Liver (tissue), 9 donors: ENCODE results near the gene RARRES1. TPM values are rescaled to one million over a fixed set of nuclear protein-coding genes. Genes with fewer than 3 reads are reported as not detected.

Experiments used
- DNase-seq: peaks from one replicate; pipeline ENCODE4 v3.0.0-alpha.2; 2017; ENCODE audit warnings: low spot score
- H3K27ac ChIP-seq, 2 donors: one replicate each; pipeline ENCODE4 v1.7.0; 2013; ENCODE audit warnings: inconsistent platforms in 2 of 2, low read length in 2 of 2, control low read depth in 1 of 2, low read depth in 1 of 2, mild to moderate bottlenecking in 1 of 2
- H3K27me3 ChIP-seq, 4 donors: one replicate each; pipeline versions ENCODE4 v1.6.1 to v1.7.0; 2013; ENCODE audit warnings: low read length in 3 of 4, inconsistent platforms in 1 of 4, mild to moderate bottlenecking in 1 of 4, moderate library complexity in 1 of 4; ENCODE audit not compliant: control insufficient read depth in 4 of 4, insufficient read depth in 4 of 4
- H3K36me3 ChIP-seq, 4 donors: one replicate each; pipeline versions ENCODE4 v1.6.1 to v1.7.0; 2013; ENCODE audit warnings: low read length in 3 of 4, mild to moderate bottlenecking in 3 of 4, low read depth in 1 of 4, moderate library complexity in 1 of 4; ENCODE audit not compliant: control insufficient read depth in 4 of 4, insufficient read depth in 3 of 4
- H3K4me1 ChIP-seq, 4 donors: one replicate each; pipeline versions ENCODE4 v1.6.1 to v1.7.0; 2013; ENCODE audit warnings: low read length in 3 of 4, mild to moderate bottlenecking in 3 of 4, moderate library complexity in 1 of 4; ENCODE audit not compliant: control insufficient read depth in 4 of 4, insufficient read depth in 4 of 4
- H3K4me3 ChIP-seq, 3 donors: one replicate each; pipeline versions ENCODE4 v1.6.1 to v1.7.0; 2013; ENCODE audit warnings: low read length in 3 of 3, control low read depth in 1 of 3, low read depth in 1 of 3, mild to moderate bottlenecking in 1 of 3
- H3K9ac ChIP-seq, 2 donors: one replicate each; pipeline ENCODE4 v1.7.0; 2013; ENCODE audit warnings: low read length in 2 of 2, mild to moderate bottlenecking in 2 of 2, moderate library complexity in 2 of 2, control low read depth in 1 of 2, low read depth in 1 of 2
- H3K9me3 ChIP-seq, 4 donors: one replicate each; pipeline versions ENCODE4 v1.6.1 to v1.7.0; 2013; ENCODE audit warnings: low read length in 3 of 4; ENCODE audit not compliant: control insufficient read depth in 4 of 4
- ATF3 ChIP-seq: IDR thresholded peaks from 2 replicates; pipeline ENCODE4 v1.6.1; 2016; ENCODE audit warnings: antibody characterized with exemption
- EGR1 ChIP-seq, 2 donors: IDR thresholded peaks; 2 replicates each; pipeline ENCODE4 v1.6.1; 2016 to 2018; ENCODE audit warnings: antibody characterized with exemption in 2 of 2, low read depth in 2 of 2
- FOXA2 ChIP-seq: IDR thresholded peaks from 2 replicates; pipeline ENCODE4 v1.6.1; 2016; ENCODE audit warnings: antibody characterized with exemption
- GABPA ChIP-seq, 2 donors: IDR thresholded peaks in 1 of 2; conservative IDR thresholded peaks in 1 of 2; 2 replicates each; pipeline ENCODE4 v1.6.1; 2016; ENCODE audit warnings: antibody characterized with exemption in 2 of 2, mild to moderate bottlenecking in 1 of 2, moderate library complexity in 1 of 2
- HNF4A ChIP-seq, 2 donors: conservative IDR thresholded peaks; 2 replicates each; pipeline ENCODE4 v1.6.1; 2016; ENCODE audit warnings: antibody characterized with exemption in 2 of 2, mild to moderate bottlenecking in 2 of 2
- HNF4G ChIP-seq: IDR thresholded peaks from 2 replicates; pipeline ENCODE4 v1.6.1; 2016; ENCODE audit warnings: antibody characterized with exemption
- JUND ChIP-seq, 2 donors: IDR thresholded peaks; 2 replicates each; pipeline ENCODE4 v1.6.1; 2016; ENCODE audit warnings: antibody characterized with exemption in 2 of 2
- MAX ChIP-seq: IDR thresholded peaks from 2 replicates; pipeline ENCODE4 v1.6.1; 2016; ENCODE audit warnings: antibody characterized with exemption
- NR2F2 ChIP-seq: IDR thresholded peaks from 2 replicates; pipeline ENCODE4 v1.6.1; 2016; ENCODE audit warnings: antibody characterized with exemption
- RAD21 ChIP-seq, 2 donors: IDR thresholded peaks; 2 replicates each; pipeline ENCODE4 v1.6.1; 2016; ENCODE audit warnings: antibody characterized with exemption in 2 of 2, mild to moderate bottlenecking in 2 of 2
- RXRA ChIP-seq, 2 donors: IDR thresholded peaks; 2 replicates each; pipeline ENCODE4 v1.6.1; 2017 to 2018; ENCODE audit warnings: antibody characterized with exemption in 2 of 2, mild to moderate bottlenecking in 1 of 2
- SP1 ChIP-seq: IDR thresholded peaks from 2 replicates; pipeline ENCODE4 v1.6.1; 2018; ENCODE audit warnings: antibody characterized with exemption, mild to moderate bottlenecking
- TAF1 ChIP-seq: conservative IDR thresholded peaks from 2 replicates; pipeline ENCODE4 v1.6.1; 2016; ENCODE audit warnings: antibody characterized with exemption, mild to moderate bottlenecking
- YY1 ChIP-seq: IDR thresholded peaks from 2 replicates; pipeline ENCODE4 v1.6.1; 2016; ENCODE audit warnings: antibody characterized with exemption, mild to moderate bottlenecking
- ZBTB33 ChIP-seq: IDR thresholded peaks from 2 replicates; pipeline ENCODE4 v1.6.1; 2016; ENCODE audit warnings: antibody characterized with exemption
- WGBS: extraction: QIAGEN DNeasy Blood & Tissue Kit; methylation state at CpG from one replicate; pipeline ENCODE4 v1.1.7; 2013; 5-methylcytosine and 5-hydroxymethylcytosine counted together
- polyA plus RNA-seq, 2 donors: library from polyadenylated mRNA; stranded (reverse) in 1 of 2; unstranded in 1 of 2; fragments of 200-250 nt in 1 of 2; fragments of >200 nt in 1 of 2; fragmentation: Nextera tagmentation in 1 of 2; extraction: Ambion mirVana in 1 of 2; gene quantifications; one replicate each; pipeline versions ENCODE4 v1.2.1 to v1.2.3, GENCODE V29; 2013 to 2015
- total RNA-seq, 2 donors: library from RNA; depleted of rRNA; stranded (reverse); fragments of >200 nt; gene quantifications; one replicate each; pipeline ENCODE4 v1.2.3, GENCODE V29; 2014
- TF ChIP-seq, protein P1 (sequence below): IDR thresholded peaks from 2 replicates; pipeline ENCODE4 v1.6.1; 2016; ENCODE audit warnings: antibody characterized with exemption, mild to moderate bottlenecking
- TF ChIP-seq, protein P2 (sequence below): fragments of 150-350 bp; IDR thresholded peaks from 2 replicates; pipeline ENCODE4 v1.5.1; 2017; ENCODE audit warnings: improper control_type of control experiment, low read depth, low read length; ENCODE audit not compliant: missing input control
- donor health status: healthy.
- donor health status: healthy.
- donor health status: healthy.
- donor health status: healthy.
- donor health status: healthy.

Gene RARRES1
- total and polyA plus RNA-seq, 4 donors: 0.92 to 6.9 (median 2.4) TPM

DNA sequence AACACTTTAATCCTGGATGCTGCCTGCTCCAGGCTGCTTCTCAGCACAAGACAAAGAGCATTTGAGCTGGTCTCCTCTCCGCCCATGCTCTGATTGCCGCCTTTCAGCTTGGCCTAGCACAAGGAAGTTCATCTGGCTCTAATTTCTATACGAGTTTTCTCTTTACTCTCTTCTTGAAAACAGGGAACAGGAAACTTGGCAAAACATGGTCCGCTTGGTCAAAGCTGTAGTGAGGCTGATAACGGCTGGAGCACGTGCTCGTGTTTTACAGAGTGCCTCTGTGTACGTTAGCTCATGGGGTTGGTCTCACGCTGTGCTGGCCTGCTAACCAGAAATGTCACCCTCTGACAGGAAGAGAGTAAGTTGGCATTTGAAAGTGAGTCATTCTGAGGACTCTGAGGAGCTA is 19.2 kb downstream of the RARRES1 start:
- TF ChIP-seq RAD21 (IDR thresholded peaks at IDR 0.05): no peak
- TF ChIP-seq YY1: no peak
- no peak for TF ChIP-seq NR2F2
- TF ChIP-seq HNF4G: no peak
- TF ChIP-seq ATF3: no peak
- TF ChIP-seq EGR1 (IDR thresholded peaks at IDR 0.05; ENCODE audit: low read depth in 2 of 2): no peak
- no peak for TF ChIP-seq SP1
- TF ChIP-seq RXRA (IDR thresholded peaks at IDR 0.05): no peak
- no peak for TF ChIP-seq MAX
- TF ChIP-seq, protein P1, sequence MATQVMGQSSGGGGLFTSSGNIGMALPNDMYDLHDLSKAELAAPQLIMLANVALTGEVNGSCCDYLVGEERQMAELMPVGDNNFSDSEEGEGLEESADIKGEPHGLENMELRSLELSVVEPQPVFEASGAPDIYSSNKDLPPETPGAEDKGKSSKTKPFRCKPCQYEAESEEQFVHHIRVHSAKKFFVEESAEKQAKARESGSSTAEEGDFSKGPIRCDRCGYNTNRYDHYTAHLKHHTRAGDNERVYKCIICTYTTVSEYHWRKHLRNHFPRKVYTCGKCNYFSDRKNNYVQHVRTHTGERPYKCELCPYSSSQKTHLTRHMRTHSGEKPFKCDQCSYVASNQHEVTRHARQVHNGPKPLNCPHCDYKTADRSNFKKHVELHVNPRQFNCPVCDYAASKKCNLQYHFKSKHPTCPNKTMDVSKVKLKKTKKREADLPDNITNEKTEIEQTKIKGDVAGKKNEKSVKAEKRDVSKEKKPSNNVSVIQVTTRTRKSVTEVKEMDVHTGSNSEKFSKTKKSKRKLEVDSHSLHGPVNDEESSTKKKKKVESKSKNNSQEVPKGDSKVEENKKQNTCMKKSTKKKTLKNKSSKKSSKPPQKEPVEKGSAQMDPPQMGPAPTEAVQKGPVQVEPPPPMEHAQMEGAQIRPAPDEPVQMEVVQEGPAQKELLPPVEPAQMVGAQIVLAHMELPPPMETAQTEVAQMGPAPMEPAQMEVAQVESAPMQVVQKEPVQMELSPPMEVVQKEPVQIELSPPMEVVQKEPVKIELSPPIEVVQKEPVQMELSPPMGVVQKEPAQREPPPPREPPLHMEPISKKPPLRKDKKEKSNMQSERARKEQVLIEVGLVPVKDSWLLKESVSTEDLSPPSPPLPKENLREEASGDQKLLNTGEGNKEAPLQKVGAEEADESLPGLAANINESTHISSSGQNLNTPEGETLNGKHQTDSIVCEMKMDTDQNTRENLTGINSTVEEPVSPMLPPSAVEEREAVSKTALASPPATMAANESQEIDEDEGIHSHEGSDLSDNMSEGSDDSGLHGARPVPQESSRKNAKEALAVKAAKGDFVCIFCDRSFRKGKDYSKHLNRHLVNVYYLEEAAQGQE: no peak
- TF ChIP-seq TAF1: no peak
- TF ChIP-seq FOXA2: no peak
- TF ChIP-seq, protein P2, sequence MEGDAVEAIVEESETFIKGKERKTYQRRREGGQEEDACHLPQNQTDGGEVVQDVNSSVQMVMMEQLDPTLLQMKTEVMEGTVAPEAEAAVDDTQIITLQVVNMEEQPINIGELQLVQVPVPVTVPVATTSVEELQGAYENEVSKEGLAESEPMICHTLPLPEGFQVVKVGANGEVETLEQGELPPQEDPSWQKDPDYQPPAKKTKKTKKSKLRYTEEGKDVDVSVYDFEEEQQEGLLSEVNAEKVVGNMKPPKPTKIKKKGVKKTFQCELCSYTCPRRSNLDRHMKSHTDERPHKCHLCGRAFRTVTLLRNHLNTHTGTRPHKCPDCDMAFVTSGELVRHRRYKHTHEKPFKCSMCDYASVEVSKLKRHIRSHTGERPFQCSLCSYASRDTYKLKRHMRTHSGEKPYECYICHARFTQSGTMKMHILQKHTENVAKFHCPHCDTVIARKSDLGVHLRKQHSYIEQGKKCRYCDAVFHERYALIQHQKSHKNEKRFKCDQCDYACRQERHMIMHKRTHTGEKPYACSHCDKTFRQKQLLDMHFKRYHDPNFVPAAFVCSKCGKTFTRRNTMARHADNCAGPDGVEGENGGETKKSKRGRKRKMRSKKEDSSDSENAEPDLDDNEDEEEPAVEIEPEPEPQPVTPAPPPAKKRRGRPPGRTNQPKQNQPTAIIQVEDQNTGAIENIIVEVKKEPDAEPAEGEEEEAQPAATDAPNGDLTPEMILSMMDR: no peak
- no peak for TF ChIP-seq HNF4A (conservative IDR thresholded peaks at IDR 0.05)
- no peak for TF ChIP-seq ZBTB33
- TF ChIP-seq GABPA (IDR thresholded peaks at IDR 0.05 in 1 of 2, conservative IDR thresholded peaks at IDR 0.05 in 1 of 2): no peak
- no peaks in the 10 kb centered on the region for H3K4me1 ChIP-seq
- no peaks in the 10 kb centered on the region for H3K9me3 ChIP-seq
- 61% methylated on average over 9 of the region's 9 CpGs for WGBS
- no peak overlapping the region for H3K9ac ChIP-seq
- H3K27me3 ChIP-seq: no peaks in the 10 kb centered on the region
- peaks cover 0 to 4% (median under 1%) of the 10 kb centered on the region in 4 donors for H3K36me3 ChIP-seq
- no peak overlapping the region for H3K4me3 ChIP-seq
- DNase-seq: peak; percentile 52
- H3K27ac ChIP-seq: peak overlapping the region in 1 of 2 donors; percentile 43

- H3K36me3 ChIP-seq: peaks cover 0 to 5% (median under 1%) of the 10 kb centered on the region in 4 donors
- no peak overlapping the region for H3K27ac ChIP-seq
- WGBS: 79% methylated on average over 1 of the region's 1 CpG
These were observed 19.8 kb downstream of the RARRES1 start for GRCh38 chr3:158712443-158712842.

More at GRCh38 chr3:158712443-158712842, 19.8 kb downstream of the RARRES1 start:
- TF ChIP-seq FOXA2 (no peak), JUND (IDR thresholded peaks at IDR 0.05) (no peak), TAF1 (no peak), HNF4A (conservative IDR thresholded peaks at IDR 0.05) (no peak), RXRA (IDR thresholded peaks at IDR 0.05) (no peak), NR2F2 (no peak), EGR1 (IDR thresholded peaks at IDR 0.05; ENCODE audit: low read depth in 2 of 2) (no peak), ATF3 (no peak), SP1 (no peak), YY1 (no peak), HNF4G (no peak)
- TF ChIP-seq, protein P1: no peak
- no peak overlapping the region for H3K4me3 ChIP-seq
- no peaks in the 10 kb centered on the region for H3K4me1 ChIP-seq
- H3K9ac ChIP-seq: no peak overlapping the region
- no peaks in the 10 kb centered on the region for H3K9me3 ChIP-seq
- no peak for DNase-seq
- no peaks in the 10 kb centered on the region for H3K27me3 ChIP-seq
